Esophagus squamous epithelium (tissue), 4 donors: ENCODE measurements around the gene MRFAP1L1.

Experiments used
- CTCF ChIP-seq, 6 experiments: fragments of 450-650 bp in 4 of 6; fragments of 200-600 bp in 2 of 6; sonication (generic) in 2 of 6; IDR thresholded peaks; one replicate each; pipeline ENCODE4 v1.5.1; 2016 to 2019; ENCODE audit warnings: antibody characterized with exemption in 6 of 6, mild to moderate bottlenecking in 4 of 6, moderate library complexity in 4 of 6
- POLR2A ChIP-seq, 4 donors: fragments of 450-650 bp; IDR thresholded peaks; one replicate each; pipeline ENCODE4 v1.6.1; 2017; ENCODE audit warnings: antibody characterized with exemption in 4 of 4, mild to moderate bottlenecking in 4 of 4, moderate library complexity in 3 of 4

GRCh38 chr4:6660430-6660829 lies 49.2 kb downstream of the MRFAP1L1 start:
- no peak for TF ChIP-seq CTCF (IDR thresholded peaks at IDR 0.05)
- no peak for TF ChIP-seq POLR2A (IDR thresholded peaks at IDR 0.05)
